GM10847 (cell line): ENCODE measurements around the gene RABIF.

Source experiments
- POLR2A ChIP-seq: IDR thresholded peaks from 2 replicates; pipeline ENCODE4 v1.6.1; 2011; ENCODE audit not compliant: insufficient read length; ENCODE audit errors: extremely low read depth

RABIF gene

DNA sequence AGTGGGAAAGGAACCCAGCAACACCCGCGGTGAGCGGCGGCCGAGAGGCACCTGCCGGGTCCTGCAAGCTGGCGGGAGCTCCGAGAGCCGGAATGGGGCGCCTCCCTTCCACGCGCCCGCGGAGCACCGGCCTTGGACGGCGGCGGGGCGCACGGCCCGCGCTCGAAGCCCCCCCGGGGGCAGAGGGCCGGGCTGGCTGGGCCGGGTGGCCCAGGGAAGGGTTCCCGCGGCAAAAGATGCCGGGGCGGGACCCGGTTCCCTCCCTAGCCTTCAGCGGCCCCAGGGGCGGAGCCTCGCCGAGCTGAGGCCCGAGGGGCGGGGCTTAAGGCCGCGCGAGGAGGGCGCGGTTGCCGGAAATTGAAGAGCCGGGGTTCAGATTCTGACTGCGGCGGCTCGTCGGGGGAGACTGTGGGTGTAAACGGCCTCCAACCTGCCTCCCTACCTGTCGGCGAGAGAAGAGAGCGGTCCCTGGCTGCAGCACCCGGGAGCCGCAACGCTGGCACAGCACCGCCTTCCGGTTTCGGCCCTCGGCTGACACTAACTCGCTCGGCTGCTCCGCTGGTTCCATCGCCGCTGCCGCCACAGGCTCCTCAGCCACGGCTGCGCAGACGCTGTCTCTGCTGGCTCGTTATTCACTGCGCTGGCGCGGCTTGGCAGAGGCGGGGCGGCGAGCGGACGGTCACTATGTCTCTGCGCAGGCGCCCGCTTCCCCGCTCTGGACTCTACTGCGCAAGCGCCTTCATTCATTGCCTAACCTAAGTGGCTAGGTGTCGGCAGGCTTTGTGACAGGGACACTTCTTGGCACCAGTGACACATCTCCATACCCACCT lies at the start of gene RABIF:
RABIF (minus strand) TSS at position 619 of the 830 bp plus-strand sequence; CDS start at position 568, 51 bp downstream.
- peak; percentile 97 for TF ChIP-seq POLR2A

DNA sequence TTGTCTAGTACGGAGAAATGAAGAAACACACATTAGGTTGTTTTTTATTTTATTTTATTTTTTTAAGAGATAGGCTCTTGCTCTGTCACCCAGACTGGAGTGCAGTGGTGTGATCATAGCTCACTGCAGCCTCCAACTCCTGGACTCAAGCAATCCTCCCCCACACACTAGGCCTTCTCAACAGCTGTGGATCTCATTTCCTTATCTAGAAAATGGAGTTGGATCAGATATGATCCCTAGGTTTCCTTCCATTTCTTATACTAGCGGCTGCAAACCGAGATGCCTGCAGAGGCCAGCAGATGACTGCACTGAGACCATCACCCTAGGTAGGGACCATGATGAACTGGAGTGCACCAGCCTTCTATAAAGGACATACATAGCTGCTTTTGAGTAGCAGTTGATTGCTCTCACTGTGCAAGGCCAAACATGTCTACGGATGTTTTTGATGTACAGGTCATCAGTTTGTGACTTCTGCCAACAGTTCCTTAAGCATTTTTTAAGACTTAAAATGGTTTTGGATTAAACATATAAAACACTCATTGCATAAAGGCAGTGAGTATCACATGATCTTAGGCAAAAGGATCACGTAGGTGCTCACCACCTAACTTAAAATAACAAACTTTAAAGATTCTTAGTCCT lies 49.5 kb upstream of the RABIF start:
- no peak for TF ChIP-seq POLR2A

DNA sequence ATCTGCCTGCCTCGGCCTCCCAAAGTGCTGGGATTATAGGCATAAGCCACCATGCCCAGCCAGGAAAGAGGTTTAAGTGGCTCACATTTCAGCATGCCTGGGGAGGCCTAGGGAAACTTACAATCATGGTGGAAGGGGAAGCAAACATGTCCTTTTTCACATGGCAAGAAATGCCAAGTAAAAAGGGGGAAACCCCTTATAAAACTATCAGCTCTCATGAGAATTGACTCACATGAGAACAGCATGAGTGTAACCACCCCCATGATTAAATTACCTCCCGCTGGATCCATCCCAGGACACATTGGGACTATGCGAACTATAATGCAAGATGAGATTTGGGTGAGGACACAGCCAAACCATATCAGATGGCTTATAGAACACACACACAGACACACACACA lies 46.9 kb upstream of the RABIF start:
- no peak for TF ChIP-seq POLR2A

DNA sequence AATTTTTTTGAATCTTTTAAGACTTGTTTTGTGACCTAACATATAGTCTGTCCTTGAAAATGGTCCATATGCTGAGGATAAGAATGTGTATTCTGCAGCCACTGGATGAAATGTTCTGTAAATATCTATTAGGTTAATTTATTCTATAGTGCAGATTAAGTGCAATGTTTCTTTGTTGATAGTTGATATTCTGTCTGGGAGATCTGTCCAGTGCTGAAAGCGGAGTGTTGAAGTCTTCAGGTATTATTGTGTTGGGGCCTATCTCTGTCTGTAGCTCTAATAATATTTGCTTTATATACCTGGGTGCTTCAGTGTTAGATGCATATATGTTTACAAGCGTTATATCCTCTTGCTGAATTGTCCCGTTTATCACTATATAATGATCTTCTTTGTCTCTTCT lies 45.8 kb upstream of the RABIF start:
- TF ChIP-seq POLR2A, result no peak

DNA sequence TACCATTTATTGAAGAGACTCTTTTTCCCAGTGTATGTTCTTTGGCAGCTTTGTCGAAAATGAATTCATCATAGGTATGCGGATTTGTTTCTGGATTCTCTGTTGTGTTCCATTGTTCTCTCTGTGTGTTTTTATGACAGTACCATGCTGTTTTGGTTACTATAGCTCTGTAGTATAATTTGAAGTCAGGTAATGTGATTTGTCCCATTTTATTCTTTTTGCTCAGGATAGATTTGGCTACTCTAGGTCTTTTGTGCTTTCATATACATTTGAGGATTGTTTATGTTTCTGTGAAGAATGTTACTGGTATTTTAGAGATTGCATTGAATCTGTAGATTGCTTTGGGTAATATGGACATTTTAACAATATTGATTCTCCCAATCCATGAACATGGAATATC lies 43.5 kb upstream of the RABIF start:
- TF ChIP-seq POLR2A, result no peak

DNA sequence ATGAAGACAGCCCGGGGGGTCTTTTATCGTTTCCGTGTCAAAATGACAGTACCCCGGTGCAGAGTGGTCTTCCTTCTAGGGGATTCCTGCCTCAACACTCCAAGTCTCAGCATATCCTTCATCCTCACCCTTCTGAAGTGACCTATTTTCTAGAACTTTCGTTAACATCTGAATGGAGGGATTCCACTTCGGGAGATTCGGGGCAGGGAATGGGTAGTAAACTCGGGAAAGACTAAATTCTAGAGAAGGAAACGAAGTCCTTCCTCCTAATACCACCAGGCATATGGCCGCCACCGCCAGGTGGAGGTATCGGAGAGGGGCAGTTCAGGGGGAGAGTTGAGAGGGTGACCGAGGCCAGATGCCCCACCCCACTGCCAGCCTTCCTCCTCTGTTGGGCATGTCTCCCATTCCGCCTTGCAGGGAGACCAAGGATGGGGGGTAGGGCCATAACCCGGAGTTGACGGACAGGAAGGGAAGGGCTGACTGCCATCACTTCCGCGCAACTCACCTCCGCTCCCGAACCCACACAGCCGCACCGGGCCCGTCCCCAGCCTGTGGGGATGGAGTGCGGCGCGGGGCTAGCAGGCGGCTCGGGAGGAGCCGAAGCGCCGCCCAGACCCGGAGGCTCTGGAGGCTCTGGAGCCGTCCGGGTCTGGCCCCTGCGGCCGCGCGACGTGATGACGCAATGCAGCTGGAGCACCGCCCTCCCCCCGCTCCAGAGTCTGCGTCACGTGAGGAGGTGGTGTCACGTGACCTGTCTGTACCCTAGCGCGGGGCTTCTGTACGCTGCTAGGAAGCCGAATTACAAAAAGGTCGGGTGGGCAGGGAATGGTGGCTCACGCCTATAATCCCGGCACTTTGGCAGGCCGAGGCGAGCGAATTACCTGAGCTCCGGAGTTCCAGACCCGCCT lies 37.9 kb upstream of the RABIF start, which contains the start of gene KLHL12:
KLHL12 (minus strand) TSS at position 654 of the 911 bp plus-strand sequence. CDS start 2,072 bp downstream, outside the sequence.
- peak; percentile 95 for TF ChIP-seq POLR2A

DNA sequence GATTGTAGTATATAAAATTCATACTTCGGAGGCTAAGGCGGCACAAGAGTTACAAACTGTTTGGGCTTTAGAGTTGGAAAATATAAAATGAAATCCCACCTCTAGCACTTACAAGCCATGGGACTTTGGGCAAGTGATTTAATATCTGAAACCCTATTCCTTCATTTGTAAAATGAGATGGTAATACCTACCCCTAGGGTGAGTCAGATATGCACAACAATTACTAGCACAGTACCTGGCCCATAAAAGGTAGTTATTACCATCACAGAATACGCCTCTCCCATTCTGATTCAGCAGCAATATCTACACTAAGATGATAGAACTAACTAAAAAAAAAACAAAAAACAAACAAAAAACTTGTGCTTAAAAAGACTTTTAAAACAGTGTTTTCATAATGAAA lies 34.6 kb upstream of the RABIF start:
- TF ChIP-seq POLR2A, result no peak

DNA sequence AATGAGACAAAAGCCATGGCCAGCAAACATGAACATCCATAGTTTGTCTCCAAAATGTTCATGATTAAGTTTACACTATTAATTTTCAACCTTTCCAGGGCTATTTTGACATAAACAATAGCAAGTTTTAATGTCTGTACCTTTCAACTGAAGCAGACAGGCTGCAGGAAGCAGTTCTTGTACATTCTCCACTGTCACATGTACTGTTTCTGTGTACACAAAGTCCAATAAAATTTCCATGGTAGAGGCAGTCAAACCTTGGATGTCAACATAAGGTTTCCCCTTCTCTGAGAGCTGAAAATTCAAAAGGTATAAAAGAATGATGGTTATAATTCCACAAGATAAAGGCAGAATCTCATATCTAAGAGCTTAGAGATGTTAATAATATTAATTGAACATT lies 30.7 kb upstream of the RABIF start:
- TF ChIP-seq POLR2A, result no peak

DNA sequence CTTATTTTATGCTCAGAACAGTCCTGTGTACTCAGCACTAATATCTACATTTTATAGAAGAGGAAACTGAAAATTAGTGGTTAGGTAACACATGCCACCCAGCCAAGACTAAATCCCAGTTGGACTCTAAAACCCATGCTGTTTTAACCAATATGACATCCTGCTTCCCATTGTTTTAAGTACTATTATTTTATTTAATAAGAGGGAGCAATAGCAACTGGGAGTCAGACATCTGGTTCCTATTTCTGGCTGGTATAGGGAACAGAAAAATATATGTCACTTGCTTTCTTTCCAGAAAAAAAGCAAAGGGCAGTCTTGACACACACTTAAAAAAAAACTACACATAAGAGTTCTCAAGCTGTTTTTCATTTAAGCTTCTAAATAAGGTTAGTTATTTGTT lies 26.2 kb upstream of the RABIF start:
- TF ChIP-seq POLR2A, result no peak

DNA sequence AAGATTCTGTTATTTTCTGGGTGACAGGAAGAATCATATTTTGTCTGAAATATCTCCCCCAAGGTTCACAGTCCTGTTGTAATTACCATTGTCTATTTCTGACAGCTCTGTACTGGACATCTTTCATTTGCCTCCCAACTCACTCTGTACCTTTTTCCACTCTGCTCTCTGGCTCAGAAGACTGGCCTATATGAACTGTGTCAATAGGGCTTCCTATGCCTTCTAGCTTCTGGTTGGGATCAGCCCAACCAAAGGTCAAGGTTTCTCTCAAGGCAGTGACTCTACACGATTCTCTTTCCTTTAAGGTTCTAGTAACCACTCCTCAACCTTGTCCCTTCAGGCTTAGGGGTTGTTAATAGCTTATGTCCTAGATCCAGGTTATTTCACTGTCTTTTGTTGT lies 20.5 kb upstream of the RABIF start:
- TF ChIP-seq POLR2A, result no peak

DNA sequence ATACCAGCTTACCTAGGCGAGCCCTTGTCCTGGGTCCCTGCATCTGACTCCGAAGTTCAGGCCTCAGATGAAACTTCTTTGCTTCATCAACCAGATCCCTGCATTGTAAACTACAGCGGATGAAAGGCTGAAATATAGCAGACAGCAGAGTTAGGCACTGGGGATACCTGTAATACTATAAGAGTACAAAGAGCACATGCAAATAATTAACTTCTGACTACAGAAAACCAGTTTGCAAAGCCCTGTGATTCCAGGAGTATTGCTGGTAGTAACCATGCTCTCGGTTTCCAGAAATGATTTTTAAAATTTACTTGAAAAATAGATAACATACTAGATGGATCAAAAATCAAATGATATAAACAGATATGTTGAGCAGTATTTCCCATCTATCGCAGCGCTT lies 20.0 kb upstream of the RABIF start:
- no peak for TF ChIP-seq POLR2A

DNA sequence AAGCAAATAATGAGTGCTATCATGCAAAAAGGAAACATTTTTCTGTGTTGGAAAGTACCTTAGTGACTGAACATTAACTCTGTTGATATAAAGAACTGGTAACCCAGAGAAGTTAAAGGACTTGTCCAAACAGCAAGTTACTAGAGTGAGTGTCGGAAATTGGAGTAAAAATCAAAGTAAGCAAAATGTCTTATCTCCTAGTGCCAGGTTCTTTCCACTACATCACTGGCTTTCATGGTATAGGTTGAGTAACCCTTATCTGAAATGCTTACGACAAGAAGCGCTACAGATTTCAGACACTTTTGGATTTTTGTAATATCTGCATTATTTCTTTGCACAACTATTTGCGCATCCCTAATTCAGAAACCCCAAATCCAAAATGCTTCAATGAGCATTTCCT lies 16.4 kb upstream of the RABIF start:
- no peak for TF ChIP-seq POLR2A

DNA sequence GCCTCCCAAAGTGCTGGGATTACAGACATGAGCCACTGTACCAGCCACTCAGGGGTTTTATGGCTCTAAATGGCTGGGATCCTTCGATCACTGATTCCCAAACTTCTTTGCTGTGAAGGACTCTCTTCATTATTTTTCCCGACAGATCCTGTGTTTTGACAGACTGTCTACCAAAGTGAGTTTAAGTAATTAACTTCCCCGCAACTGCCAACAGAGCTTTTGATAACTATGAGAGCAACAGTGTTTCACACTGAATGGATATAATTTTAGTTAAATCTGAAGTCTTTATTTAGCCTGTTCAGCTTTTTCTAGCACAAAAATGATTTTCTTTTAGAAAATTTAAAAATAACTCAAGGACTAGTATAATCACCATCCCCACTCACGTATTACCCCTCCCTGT lies 12.6 kb upstream of the RABIF start:
- no peak for TF ChIP-seq POLR2A

DNA sequence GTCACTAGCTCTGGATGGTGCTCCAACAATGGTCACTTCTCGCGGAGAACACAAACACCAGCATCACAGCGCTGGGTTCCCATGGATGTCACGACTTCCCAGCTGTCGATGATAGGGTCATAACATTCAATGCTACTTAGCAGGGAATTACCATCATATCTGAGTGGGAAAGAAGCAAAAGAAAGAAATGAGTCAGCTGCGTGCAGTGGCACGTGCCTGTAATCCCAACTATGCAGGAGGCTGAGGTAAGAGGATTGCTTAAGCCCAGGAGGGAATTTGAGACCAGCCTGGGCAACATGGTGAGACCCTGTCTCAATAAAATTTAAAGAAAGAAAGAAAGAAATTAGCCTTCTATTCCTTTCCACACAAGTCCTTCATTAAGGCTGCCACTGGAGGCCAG lies 3.6 kb upstream of the RABIF start:
- TF ChIP-seq POLR2A, result no peak

DNA sequence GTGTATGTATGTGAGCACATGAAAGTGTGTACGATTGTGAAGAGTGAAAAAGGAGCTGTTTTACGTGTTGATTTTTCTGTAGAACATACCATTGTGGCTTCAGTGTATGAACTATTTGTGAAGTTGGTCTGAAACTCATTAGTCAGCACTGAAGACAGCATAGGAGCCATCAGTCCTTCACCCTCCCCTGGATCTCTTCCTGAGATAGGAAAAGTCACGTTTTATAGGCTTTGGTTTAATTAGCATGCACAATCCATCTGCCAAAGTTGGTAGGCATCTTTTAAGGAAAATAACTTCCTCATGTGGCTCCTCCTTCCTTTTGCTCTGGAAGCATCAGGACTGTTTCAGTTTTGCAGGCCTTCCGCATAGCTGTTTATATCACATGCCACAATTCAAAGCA lies 1.4 kb upstream of the RABIF start:
- TF ChIP-seq POLR2A, result no peak

DNA sequence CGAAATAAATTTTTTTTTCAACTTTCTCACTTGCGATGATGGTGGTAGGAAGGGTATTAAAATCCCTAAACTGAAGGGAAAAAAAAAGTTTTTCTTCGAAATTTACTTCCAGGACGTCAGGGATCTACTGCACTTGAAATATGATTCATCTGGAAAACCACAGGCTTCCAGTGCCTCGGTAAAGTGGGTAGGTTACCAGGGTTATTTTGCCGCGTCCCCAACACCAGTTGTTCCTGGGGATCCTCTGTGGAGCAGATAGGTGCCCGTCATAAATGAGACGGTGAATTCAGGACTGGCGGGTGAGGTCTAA lies 773 bp downstream of the RABIF start:
- TF ChIP-seq POLR2A, result no peak

DNA sequence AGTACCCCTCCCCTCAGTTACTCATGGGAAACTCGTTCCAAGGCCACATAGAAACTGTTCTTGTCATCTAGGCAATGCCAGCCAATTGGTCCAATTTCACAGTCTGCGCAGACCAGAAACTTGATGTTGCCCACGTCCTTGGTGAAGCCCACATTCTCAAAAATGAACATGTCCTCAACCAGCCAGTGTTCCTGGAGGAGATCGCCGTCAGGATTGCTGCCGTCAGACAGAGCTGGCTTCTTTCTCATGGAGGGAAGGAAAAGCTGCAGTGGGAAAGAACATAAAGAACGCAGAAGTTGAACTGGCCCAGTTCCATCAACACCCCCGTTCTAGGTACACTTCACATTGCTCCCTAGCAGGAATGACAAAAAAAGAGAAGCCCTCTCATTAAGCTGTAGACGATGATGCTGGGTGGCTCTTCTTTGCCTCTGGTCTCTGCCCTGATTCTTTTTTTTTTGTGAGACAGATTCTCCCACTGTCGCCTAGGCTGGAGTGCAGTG lies 7.9 kb downstream of the RABIF start:
- TF ChIP-seq POLR2A, result no peak
